Lung (tissue), 12 donors: Measurements from ENCODE around the gene CYP2J2. TPM values are rescaled to one million over a fixed set of nuclear protein-coding genes. Genes with fewer than 3 reads are reported as not detected.

Source experiments
- ATAC-seq: fragments of 200-7000 bp; cut with Tn5 transposase; one replicate; pipeline ENCODE4 v1.9.1; 2020; ENCODE audit warnings: moderate number of reproducible peaks; ENCODE audit not compliant: insufficient read depth, low FRiP score
- DNase-seq, 3 donors: peaks; one replicate each; pipeline ENCODE4 v3.0.0-alpha.2; 2013 to 2017
- H3K27ac ChIP-seq, 2 donors: one replicate each; pipeline ENCODE4 v1.5.1; 2013; ENCODE audit warnings: mild to moderate bottlenecking in 2 of 2, moderate library complexity in 2 of 2, control low read depth in 1 of 2, inconsistent platforms in 1 of 2, low read depth in 1 of 2, low read length in 1 of 2
- H3K27me3 ChIP-seq, 3 donors: one replicate each; pipeline ENCODE4 v1.5.1; 2013; ENCODE audit warnings: low read length in 2 of 3; ENCODE audit not compliant: control insufficient read depth in 3 of 3, insufficient read depth in 3 of 3
- H3K36me3 ChIP-seq, 4 donors: one replicate each; pipeline ENCODE4 v1.5.1; 2013; ENCODE audit warnings: low read length in 4 of 4, mild to moderate bottlenecking in 1 of 4, moderate library complexity in 1 of 4; ENCODE audit not compliant: control insufficient read depth in 4 of 4, insufficient read depth in 4 of 4
- H3K4me1 ChIP-seq, 5 donors: one replicate each; pipeline ENCODE4 v1.5.1; 2013; ENCODE audit warnings: low read length in 5 of 5, mild to moderate bottlenecking in 2 of 5, moderate library complexity in 1 of 5; ENCODE audit not compliant: control insufficient read depth in 5 of 5, insufficient read depth in 5 of 5
- H3K4me3 ChIP-seq: one replicate; pipeline ENCODE4 v1.5.1; 2013; ENCODE audit warnings: mild to moderate bottlenecking, control low read depth, moderate library complexity
- H3K9ac ChIP-seq, 2 donors: one replicate each; pipeline ENCODE4 v1.5.1; 2013; ENCODE audit warnings: low read length in 2 of 2, control low read depth in 1 of 2; ENCODE audit not compliant: insufficient read depth in 1 of 2
- H3K9me3 ChIP-seq, 4 donors: one replicate each; pipeline ENCODE4 v1.5.1; 2013; ENCODE audit warnings: low read length in 3 of 4, mild to moderate bottlenecking in 1 of 4, moderate library complexity in 1 of 4; ENCODE audit not compliant: control insufficient read depth in 4 of 4, insufficient read depth in 3 of 4
- WGBS, 2 donors: extraction: QIAGEN DNeasy Blood & Tissue Kit; methylation state at CpG; one replicate each; pipeline ENCODE4 v1.1.7; 2013; 5-methylcytosine and 5-hydroxymethylcytosine counted together
- polyA plus RNA-seq, 2 donors: library from polyadenylated mRNA; stranded (reverse); fragments of 200-250 nt; gene quantifications; one replicate each; pipeline ENCODE4 v1.2.1, GENCODE V29; 2013
- total RNA-seq, 2 donors: library from RNA; depleted of rRNA in 1 of 2; stranded (reverse); fragments of >200 nt in 1 of 2; gene quantifications; one replicate each; pipeline ENCODE4 v1.2.1, GENCODE V29; 2014 to 2021
- TF ChIP-seq, protein P1 (sequence below): IDR thresholded peaks from 2 replicates; pipeline ENCODE4 v1.5.1; 2012; ENCODE audit warnings: mild to moderate bottlenecking; ENCODE audit errors: control extremely low read depth, extremely low read depth
- donor health status: control.
- donor health status: control.
- donor health status: Bipolar disorder and iron deficiency.
- donor health status: healthy.
- donor health status: DM: yes; HTN: yes; CAD: no.

Gene CYP2J2
- total and polyA plus RNA-seq, 4 donors = 2.4 to 5.0 (median 3.3) TPM

- ATAC-seq (no peak), DNase-seq (peak in 2 of 3 donors; percentile 17 to 38)
- Histone ChIP-seq H3K36me3 (no peaks in the 10 kb centered on the region), H3K9me3 (peaks cover 0 to 5% (median 0%) of the 10 kb centered on the region in 4 donors), H3K27ac (no peak overlapping the region), H3K4me3 (no peak overlapping the region), H3K9ac (no peak overlapping the region), H3K4me1 (no peaks in the 10 kb centered on the region), H3K27me3 (no peaks in the 10 kb centered on the region)
- TF ChIP-seq, protein P1, sequence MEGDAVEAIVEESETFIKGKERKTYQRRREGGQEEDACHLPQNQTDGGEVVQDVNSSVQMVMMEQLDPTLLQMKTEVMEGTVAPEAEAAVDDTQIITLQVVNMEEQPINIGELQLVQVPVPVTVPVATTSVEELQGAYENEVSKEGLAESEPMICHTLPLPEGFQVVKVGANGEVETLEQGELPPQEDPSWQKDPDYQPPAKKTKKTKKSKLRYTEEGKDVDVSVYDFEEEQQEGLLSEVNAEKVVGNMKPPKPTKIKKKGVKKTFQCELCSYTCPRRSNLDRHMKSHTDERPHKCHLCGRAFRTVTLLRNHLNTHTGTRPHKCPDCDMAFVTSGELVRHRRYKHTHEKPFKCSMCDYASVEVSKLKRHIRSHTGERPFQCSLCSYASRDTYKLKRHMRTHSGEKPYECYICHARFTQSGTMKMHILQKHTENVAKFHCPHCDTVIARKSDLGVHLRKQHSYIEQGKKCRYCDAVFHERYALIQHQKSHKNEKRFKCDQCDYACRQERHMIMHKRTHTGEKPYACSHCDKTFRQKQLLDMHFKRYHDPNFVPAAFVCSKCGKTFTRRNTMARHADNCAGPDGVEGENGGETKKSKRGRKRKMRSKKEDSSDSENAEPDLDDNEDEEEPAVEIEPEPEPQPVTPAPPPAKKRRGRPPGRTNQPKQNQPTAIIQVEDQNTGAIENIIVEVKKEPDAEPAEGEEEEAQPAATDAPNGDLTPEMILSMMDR = no peak
- WGBS, 2 donors = 17 to 35% methylated on average over 3 of the region's 3 CpGs
These were observed 46.5 kb downstream of the CYP2J2 start for GRCh38 chr1:59879996-59880505.

DNA sequence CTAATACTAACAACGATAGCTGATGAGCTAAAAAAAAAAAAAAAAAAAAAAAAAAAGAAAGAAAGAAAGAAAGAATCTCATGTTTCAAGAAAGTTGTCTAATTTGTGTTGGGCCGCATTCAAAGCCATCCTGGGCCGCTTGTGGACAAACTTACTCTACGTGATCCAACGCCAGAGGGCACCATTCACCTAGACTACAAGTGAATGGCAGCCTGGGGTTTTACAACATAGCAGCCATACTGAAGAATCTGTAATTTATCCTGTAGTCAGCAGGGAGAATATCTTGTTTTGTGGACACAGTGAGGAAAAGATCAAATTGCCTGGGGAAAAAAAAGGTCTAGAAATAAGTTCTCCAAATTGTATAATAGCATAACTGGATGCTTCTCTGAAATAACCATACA, 47.0 kb downstream of the CYP2J2 start:
- H3K27me3 ChIP-seq = no peaks in the 10 kb centered on the region
- TF ChIP-seq, protein P1 = peak; percentile 21
- H3K36me3 ChIP-seq = no peaks in the 10 kb centered on the region
- no peak overlapping the region for H3K9ac ChIP-seq
- no peaks in the 10 kb centered on the region for H3K4me1 ChIP-seq
- WGBS, 2 donors = 47 to 52% methylated on average over 5 of the region's 5 CpGs
- no peak overlapping the region for H3K27ac ChIP-seq
- H3K4me3 ChIP-seq = no peak overlapping the region
- peaks cover 0 to 5% (median 0%) of the 10 kb centered on the region in 4 donors for H3K9me3 ChIP-seq
- DNase-seq (peak; percentile 70 to 84 (median 74)), ATAC-seq (peak; percentile 75)

DNA sequence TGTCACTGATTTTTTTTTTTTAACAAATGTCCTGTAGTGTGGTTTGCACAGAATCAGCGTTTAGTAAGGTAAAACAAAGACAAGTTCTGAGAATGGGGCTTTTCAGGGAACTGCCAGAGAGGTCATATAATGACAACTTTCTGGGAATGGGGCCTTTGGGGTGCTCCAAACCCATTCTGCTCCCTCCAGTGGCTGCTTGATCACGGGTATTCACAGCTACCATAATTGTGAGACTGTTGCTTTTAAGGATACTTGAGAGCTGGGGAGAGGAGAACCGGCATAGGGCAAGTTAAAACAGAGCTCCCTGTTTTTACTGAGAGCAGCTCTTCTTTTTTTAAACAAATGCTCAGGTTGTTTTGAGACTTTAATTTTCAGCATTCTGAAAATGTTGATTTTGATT, 48.2 kb downstream of the CYP2J2 start:
- Histone ChIP-seq H3K9me3 (peaks cover 0 to 5% (median 0%) of the 10 kb centered on the region in 4 donors), H3K4me3 (no peak overlapping the region), H3K27ac (no peak overlapping the region), H3K36me3 (no peaks in the 10 kb centered on the region), H3K27me3 (no peaks in the 10 kb centered on the region), H3K4me1 (no peaks in the 10 kb centered on the region), H3K9ac (no peak overlapping the region)
- 76 to 88% methylated on average over 3 of the region's 3 CpGs for WGBS, 2 donors
- DNase-seq (no peak), ATAC-seq (no peak)
- TF ChIP-seq, protein P1 = no peak
